Activated CD4-positive, alpha-beta T cell treated with anti-CD3 and anti-CD28 coated beads for 36 hours (primary cell): Measurements from ENCODE around the gene PPIP5K2. TPM values are rescaled to one million over a fixed set of nuclear protein-coding genes. Genes with fewer than 3 reads are reported as not detected.

ENCODE experiments used
- ATAC-seq: fragments of 200-7000 bp; cut with Tn5 transposase; one replicate; pipeline ENCODE4 v1.10.0; 2021; ENCODE audit warnings: mild to moderate bottlenecking, moderate library complexity
- CTCF ChIA-PET: fragments of 350-600 bp; sonication (Branson Sonifier 250); formaldehyde crosslinking; loops from one replicate; lab custom pipeline; 2021; ENCODE audit warnings: antibody characterized with exemption; lab: Charles Lee
- POLR2A ChIA-PET: fragments of 350-600 bp; sonication (Branson Sonifier 250); formaldehyde crosslinking; loops from one replicate; lab custom pipeline; 2021; ENCODE audit warnings: antibody characterized with exemption, inconsistent platforms; lab: Charles Lee
- DNase-seq: peaks from one replicate; pipeline ENCODE4 v3.0.0-alpha.2; 2020
- H3K27ac Mint-ChIP-seq: one replicate; pipeline ENCODE4 v1.8.0; 2021; ENCODE audit warnings: mixed read lengths
- H3K27me3 Mint-ChIP-seq: one replicate; pipeline ENCODE4 v1.8.0; 2021; ENCODE audit warnings: mixed read lengths
- H3K36me3 Mint-ChIP-seq: one replicate; pipeline ENCODE4 v1.8.0; 2021; ENCODE audit warnings: low read depth, mixed read lengths
- H3K4me1 Mint-ChIP-seq: one replicate; pipeline ENCODE4 v1.8.0; 2021; ENCODE audit warnings: mixed read lengths
- H3K4me3 Mint-ChIP-seq: one replicate; pipeline ENCODE4 v1.8.0; 2021; ENCODE audit warnings: mild to moderate bottlenecking, moderate library complexity, mixed read lengths
- H3K9me3 Mint-ChIP-seq: one replicate; pipeline ENCODE4 v1.8.0; 2021; ENCODE audit warnings: low read depth, mixed read lengths
- intact Hi-C, 2 experiments: fragments of 100-400 bp; cut with DNase I in 1 of 2; cut with micrococcal nuclease in 1 of 2; formaldehyde crosslinking; loops; one replicate each; pipeline versions ENCODE4 v1.14.2 to v1.15.1; 2022 to 2024; cut with DNase I, micrococcal nuclease
- total RNA-seq, 2 experiments: library from RNA; stranded (reverse); gene quantifications; one replicate each; pipeline ENCODE4 v1.2.3, GENCODE V29; 2021

PPIP5K2 gene
- total RNA-seq, 2 experiments from 2014 or later: 49.5 to 53.4 TPM

GRCh38 chr5:103223031-103223955, 103.2 kb downstream of the PPIP5K2 start:
- ATAC-seq (no peak), DNase-seq (no peak)
- intact Hi-C loops: loop anchor here in 1 of 2 experiments (5.0 to 10.0 kb wide), 2 partner anchors 178 to 541 kb away; no protein-coding TSS in a partner anchor
- Mint-ChIP-seq H3K4me1 (no peaks in the 10 kb centered on the region), H3K27me3 (peaks cover 6% of the 10 kb centered on the region), H3K36me3 (peaks cover 4% of the 10 kb centered on the region), H3K9me3 (no peaks in the 10 kb centered on the region), H3K4me3 (no peak overlapping the region), H3K27ac (no peak overlapping the region)
- POLR2A ChIA-PET: no interaction called here
- CTCF ChIA-PET: interaction anchor here (0.6 to 3.1 kb wide), 9 partner anchors 10 to 541 kb away, joined by 3 to 12 read pairs (median 4); no protein-coding TSS in a partner anchor

- H3K27me3 Mint-ChIP-seq: peaks cover 7% of the 10 kb centered on the region
- POLR2A ChIA-PET: interaction anchor here (0.6 kb wide), 1 partner anchor 13 kb away, joined by 5 read pairs; no protein-coding TSS in a partner anchor
- H3K36me3 Mint-ChIP-seq: peaks cover 3% of the 10 kb centered on the region
- ATAC-seq (peak; percentile 91), DNase-seq (peak; percentile 51)
- H3K27ac Mint-ChIP-seq: no peak overlapping the region
- H3K4me1 Mint-ChIP-seq: no peaks in the 10 kb centered on the region
- H3K9me3 Mint-ChIP-seq: no peaks in the 10 kb centered on the region
- no peak overlapping the region for H3K4me3 Mint-ChIP-seq
- intact Hi-C loops: loop anchor here in 1 of 2 experiments (1.0 to 10.0 kb wide), 4 partner anchors 180 to 688 kb away; no protein-coding TSS in a partner anchor
- CTCF ChIA-PET: interaction anchor here (0.6 to 3.1 kb wide), 23 partner anchors 9 to 896 kb away, joined by 3 to 23 read pairs (median 3); no protein-coding TSS in a partner anchor
Measured at GRCh38 chr5:103224118-103224893, 104.2 kb downstream of the PPIP5K2 start.

DNA sequence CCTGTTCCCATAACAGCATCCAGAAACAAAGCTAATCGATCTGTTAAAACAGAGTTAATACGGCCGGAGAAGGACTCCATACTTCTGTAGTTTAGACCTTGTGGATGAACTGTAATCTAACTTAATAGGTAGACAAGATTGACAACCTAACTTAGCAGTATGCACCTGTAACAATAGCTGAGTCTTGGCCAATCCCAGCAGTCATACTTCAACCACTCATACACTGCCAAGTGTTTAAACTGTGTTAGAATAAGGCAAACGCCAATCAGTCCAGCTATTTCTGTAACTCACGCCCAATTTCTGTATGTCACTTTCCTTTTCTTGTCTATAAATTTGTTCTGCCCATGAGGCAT, 104.8 kb downstream of the PPIP5K2 start:
- POLR2A ChIA-PET: no interaction called here
- CTCF ChIA-PET: interaction anchor here (0.6 to 3.1 kb wide), 22 partner anchors 8 to 897 kb away, joined by 3 to 23 read pairs (median 3); partner anchors contain the start of gene MACIR
- Mint-ChIP-seq H3K27ac (no peak overlapping the region), H3K27me3 (peaks cover 7% of the 10 kb centered on the region), H3K4me3 (no peak overlapping the region), H3K9me3 (no peaks in the 10 kb centered on the region), H3K4me1 (no peaks in the 10 kb centered on the region), H3K36me3 (no peaks in the 10 kb centered on the region)
- intact Hi-C loops: loop anchor here in 1 of 2 experiments (1.0 to 10.0 kb wide), 4 partner anchors 180 to 689 kb away; no protein-coding TSS in a partner anchor
- DNase-seq: no peak
- peak; percentile 18 for ATAC-seq

DNA sequence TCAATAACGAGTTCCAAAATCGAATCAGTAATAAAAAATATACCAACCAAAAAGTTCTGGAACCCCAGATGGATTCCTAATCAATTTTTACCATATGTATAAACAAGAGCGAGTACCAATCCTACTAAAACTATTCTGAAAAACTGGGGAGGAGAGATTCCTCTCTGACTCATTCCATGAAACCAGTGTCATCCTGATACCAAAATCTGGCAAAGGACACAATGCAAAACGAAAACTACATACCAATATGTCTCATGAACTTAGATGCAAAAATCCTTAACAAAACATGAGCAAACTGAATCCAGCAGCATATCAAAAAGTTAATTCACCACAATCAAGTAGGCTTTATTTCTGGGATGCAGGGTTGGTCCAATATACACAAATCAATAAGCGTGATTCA, 108.0 kb downstream of the PPIP5K2 start:
- CTCF ChIA-PET: no interaction called here
- H3K4me1 Mint-ChIP-seq: no peaks in the 10 kb centered on the region
- intact Hi-C loops: loop anchor here in 1 of 2 experiments (10.0 kb wide), 1 partner anchor 183 kb away; no protein-coding TSS in a partner anchor

GRCh38 chr5:103228588-103228987, 108.5 kb downstream of the PPIP5K2 start:
- no peak overlapping the region for H3K4me3 Mint-ChIP-seq
- H3K27me3 Mint-ChIP-seq: peaks cover 7% of the 10 kb centered on the region
- no peaks in the 10 kb centered on the region for H3K4me1 Mint-ChIP-seq
- intact Hi-C loops: loop anchor here in 1 of 2 experiments (10.0 kb wide), 1 partner anchor 184 kb away; no protein-coding TSS in a partner anchor
- CTCF ChIA-PET: no interaction called here
- H3K27ac Mint-ChIP-seq: no peak overlapping the region
- POLR2A ChIA-PET: no interaction called here
- no peak for ATAC-seq
- H3K9me3 Mint-ChIP-seq: no peaks in the 10 kb centered on the region
- DNase-seq: no peak
- no peaks in the 10 kb centered on the region for H3K36me3 Mint-ChIP-seq

More for the DNA sequence above, 108.0 kb downstream of the PPIP5K2 start:
- Mint-ChIP-seq H3K27ac (no peak overlapping the region), H3K27me3 (peaks cover 7% of the 10 kb centered on the region), H3K9me3 (no peaks in the 10 kb centered on the region), H3K36me3 (no peaks in the 10 kb centered on the region), H3K4me3 (no peak overlapping the region)
- POLR2A ChIA-PET: no interaction called here
- DNase-seq (no peak), ATAC-seq (no peak)

DNA sequence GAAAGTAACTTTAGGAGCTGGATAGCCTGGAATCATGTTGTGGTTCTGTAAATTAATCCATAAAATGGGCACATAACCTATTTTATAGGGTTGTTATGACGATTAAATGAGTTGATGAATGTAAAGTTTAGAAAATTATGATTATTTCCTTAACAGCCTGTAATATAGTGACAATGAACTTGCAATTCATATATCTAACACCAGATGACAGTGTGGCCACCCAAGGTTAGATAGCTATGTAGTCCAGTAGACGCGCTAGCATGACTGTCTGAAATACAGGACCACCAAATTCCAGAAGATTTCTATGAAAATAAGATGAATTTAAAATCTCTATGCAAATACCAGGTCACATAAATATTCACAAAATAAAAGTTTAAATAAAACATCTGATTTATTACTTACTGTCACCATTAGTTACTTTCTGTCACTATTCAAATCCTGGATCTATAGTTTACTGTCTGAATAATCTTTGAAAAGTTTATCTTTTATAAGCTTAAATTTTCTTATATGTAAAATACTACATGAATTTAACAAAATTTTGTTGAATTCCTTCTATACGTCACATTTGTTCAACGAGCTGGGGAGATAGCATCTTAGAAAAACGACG, 112.4 kb downstream of the PPIP5K2 start:
- POLR2A ChIA-PET: no interaction called here
- no peaks in the 10 kb centered on the region for H3K4me1 Mint-ChIP-seq
- ATAC-seq (peak; percentile 74), DNase-seq (peak; percentile 12)
- H3K36me3 Mint-ChIP-seq: no peaks in the 10 kb centered on the region
- H3K9me3 Mint-ChIP-seq: no peaks in the 10 kb centered on the region
- intact Hi-C loops: loop anchor here (1.0 to 10.0 kb wide), 2 partner anchors 243 to 942 kb away; no protein-coding TSS in a partner anchor
- H3K4me3 Mint-ChIP-seq: no peak overlapping the region
- H3K27ac Mint-ChIP-seq: no peak overlapping the region
- H3K27me3 Mint-ChIP-seq: peaks cover 3% of the 10 kb centered on the region
- CTCF ChIA-PET: interaction anchor here (0.8 to 3.8 kb wide), 11 partner anchors 8 to 815 kb away, joined by 3 to 43 read pairs (median 4); no protein-coding TSS in a partner anchor

DNA sequence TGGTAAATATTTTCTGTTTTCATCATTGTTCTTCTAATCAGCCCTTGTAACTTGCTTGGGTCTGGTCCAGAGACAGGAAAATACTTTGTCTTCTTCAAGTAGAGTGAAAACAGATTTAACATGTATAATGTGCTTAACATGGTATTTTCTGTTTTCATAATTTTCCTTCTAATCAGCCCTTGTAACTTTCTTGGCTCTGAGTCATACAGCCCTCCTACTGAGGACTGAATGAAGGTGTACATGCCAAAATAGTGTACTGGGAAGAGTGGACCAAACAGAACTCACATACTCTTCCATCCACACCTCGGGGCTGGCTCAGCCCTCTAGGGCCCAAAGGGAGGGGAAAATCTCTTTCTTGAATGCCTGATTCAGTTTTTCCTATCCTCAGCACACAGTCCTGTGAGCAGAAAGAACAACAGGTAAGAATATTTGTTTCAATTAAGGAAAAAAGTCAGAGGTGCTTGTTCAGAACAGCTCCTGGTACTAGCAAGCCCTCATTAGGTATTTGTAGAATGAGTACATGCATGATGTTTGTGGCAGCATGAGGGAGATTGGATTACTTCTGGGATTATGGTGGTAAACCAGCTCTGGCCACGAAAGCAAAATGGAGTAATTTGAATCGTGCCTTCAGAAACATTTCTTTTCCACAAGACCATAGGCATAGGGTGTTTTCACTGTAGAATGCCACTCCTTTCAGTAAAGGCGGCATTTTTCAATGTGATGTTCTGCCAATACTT, 114.3 kb downstream of the PPIP5K2 start:
- peaks cover 8% of the 10 kb centered on the region for H3K27me3 Mint-ChIP-seq
- no peak for DNase-seq
- CTCF ChIA-PET: interaction anchor here (1.1 kb wide), 1 partner anchor 10 kb away, joined by 4 read pairs; no protein-coding TSS in a partner anchor

DNA sequence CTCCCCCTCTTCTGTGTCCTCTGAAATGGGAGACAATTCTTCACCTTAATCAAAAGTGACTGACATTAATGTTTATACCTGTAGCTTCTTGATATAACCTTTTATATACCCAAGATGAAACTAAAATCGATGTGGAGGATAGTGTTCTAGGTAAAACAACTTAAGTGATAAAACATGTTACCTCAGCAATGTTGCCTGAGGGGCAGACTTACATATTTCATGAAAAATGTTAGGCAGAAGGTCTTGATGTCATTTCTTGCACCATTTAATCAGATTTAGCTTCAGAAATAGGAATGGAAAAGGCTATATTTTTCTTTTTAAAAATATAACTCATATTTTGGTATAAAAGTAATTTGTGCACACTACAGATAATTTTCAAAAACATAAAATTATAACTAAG, 115.8 kb downstream of the PPIP5K2 start:
- H3K27ac Mint-ChIP-seq: no peak overlapping the region
- no peaks in the 10 kb centered on the region for H3K36me3 Mint-ChIP-seq
- no peak overlapping the region for H3K4me3 Mint-ChIP-seq
- ATAC-seq: no peak
- intact Hi-C loops: loop anchor here in 1 of 2 experiments (10.0 kb wide), 1 partner anchor 939 kb away; no protein-coding TSS in a partner anchor
- POLR2A ChIA-PET: no interaction called here
- no peaks in the 10 kb centered on the region for H3K4me1 Mint-ChIP-seq
- no peak for DNase-seq
- H3K9me3 Mint-ChIP-seq: peaks cover 9% of the 10 kb centered on the region
- H3K27me3 Mint-ChIP-seq: peaks cover 8% of the 10 kb centered on the region
- CTCF ChIA-PET: no interaction called here

More for the DNA sequence above, 114.3 kb downstream of the PPIP5K2 start:
- POLR2A ChIA-PET: no interaction called here
- intact Hi-C loops: loop anchor here in 1 of 2 experiments (10.0 kb wide), 1 partner anchor 940 kb away; no protein-coding TSS in a partner anchor
- Mint-ChIP-seq H3K27ac (no peak overlapping the region), H3K4me1 (no peaks in the 10 kb centered on the region), H3K36me3 (no peaks in the 10 kb centered on the region), H3K9me3 (peaks cover 6% of the 10 kb centered on the region), H3K4me3 (no peak overlapping the region)
- peak; percentile 12 for ATAC-seq

- intact Hi-C loops: loop anchor here in 1 of 2 experiments (10.0 kb wide), 1 partner anchor 937 kb away; no protein-coding TSS in a partner anchor
- H3K4me1 Mint-ChIP-seq: no peaks in the 10 kb centered on the region
- no peak overlapping the region for H3K27ac Mint-ChIP-seq
- DNase-seq (no peak), ATAC-seq (no peak)
- CTCF ChIA-PET: no interaction called here
- peaks cover 9% of the 10 kb centered on the region for H3K9me3 Mint-ChIP-seq
- no peak overlapping the region for H3K4me3 Mint-ChIP-seq
- peaks cover 14% of the 10 kb centered on the region for H3K27me3 Mint-ChIP-seq
- no peaks in the 10 kb centered on the region for H3K36me3 Mint-ChIP-seq
- POLR2A ChIA-PET: no interaction called here
Measured at GRCh38 chr5:103237778-103238177, 117.7 kb downstream of the PPIP5K2 start.

GRCh38 chr5:103243665-103244064, 123.6 kb downstream of the PPIP5K2 start:
- CTCF ChIA-PET: interaction anchor here (0.7 kb wide), 1 partner anchor 97 kb away, joined by 3 read pairs; no protein-coding TSS in a partner anchor
- Mint-ChIP-seq H3K36me3 (no peaks in the 10 kb centered on the region), H3K27ac (no peak overlapping the region), H3K4me3 (no peak overlapping the region), H3K27me3 (peaks cover 32% of the 10 kb centered on the region), H3K9me3 (peaks cover 7% of the 10 kb centered on the region), H3K4me1 (peaks cover 8% of the 10 kb centered on the region)
- ATAC-seq (no peak), DNase-seq (no peak)
- POLR2A ChIA-PET: no interaction called here
- intact Hi-C loops: no loop called here
